ENCODE data around the gene PCDHB13. TPM values are rescaled to one million over a fixed set of nuclear protein-coding genes. Genes with fewer than 3 reads are reported as not detected.
"Not testable (repeated sequence)": the region's sequence is repeated elsewhere in the genome, so short reads cannot be mapped to it uniquely, and the experiment has no call there.

PCDHB13 gene
- total RNA-seq, 1 donor from 2014 or later, result 2.9 TPM

DNA sequence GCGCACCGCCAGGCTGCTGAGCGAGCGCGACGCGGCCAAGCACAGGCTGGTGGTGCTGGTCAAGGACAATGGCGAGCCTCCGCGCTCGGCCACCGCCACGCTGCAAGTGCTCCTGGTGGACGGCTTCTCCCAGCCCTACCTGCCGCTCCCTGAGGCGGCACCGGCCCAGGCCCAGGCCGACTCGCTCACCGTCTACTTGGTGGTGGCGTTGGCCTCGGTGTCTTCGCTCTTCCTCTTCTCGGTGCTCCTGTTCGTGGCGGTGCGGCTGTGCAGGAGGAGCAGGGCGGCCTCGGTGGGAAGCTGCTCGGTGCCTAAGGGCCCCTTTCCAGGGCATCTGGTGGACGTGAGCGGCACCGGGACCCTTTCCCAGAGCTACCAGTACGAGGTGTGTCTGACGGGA lies 12.1 kb upstream of the PCDHB13 start:
- not testable (repeated sequence) for DNase-seq

DNA sequence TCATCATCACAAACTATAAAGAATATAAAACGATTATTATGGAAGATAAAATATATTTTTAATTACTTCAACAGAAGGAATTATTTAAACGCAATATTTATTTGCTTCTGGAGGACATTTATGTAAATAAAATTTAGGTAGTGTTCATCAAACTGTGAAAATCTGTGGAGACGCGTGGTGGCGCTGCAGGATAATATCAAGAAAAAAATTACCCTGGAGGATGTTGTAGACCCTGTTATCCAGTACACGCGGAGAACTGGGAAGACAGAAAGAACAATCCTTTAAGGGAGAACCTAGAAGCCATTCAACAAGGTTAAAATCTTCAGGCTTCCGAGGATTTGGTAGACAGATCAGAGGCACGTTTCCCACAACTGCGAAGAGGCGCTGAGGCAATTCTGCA lies 5.2 kb upstream of the PCDHB13 start, which contains the start of gene PCDHB12:
TSS of gene PCDHB12 (plus strand) at position 242 of the 400 bp plus-strand sequence. CDS start 189 bp downstream, outside the sequence.
- no peak for DNase-seq

DNA sequence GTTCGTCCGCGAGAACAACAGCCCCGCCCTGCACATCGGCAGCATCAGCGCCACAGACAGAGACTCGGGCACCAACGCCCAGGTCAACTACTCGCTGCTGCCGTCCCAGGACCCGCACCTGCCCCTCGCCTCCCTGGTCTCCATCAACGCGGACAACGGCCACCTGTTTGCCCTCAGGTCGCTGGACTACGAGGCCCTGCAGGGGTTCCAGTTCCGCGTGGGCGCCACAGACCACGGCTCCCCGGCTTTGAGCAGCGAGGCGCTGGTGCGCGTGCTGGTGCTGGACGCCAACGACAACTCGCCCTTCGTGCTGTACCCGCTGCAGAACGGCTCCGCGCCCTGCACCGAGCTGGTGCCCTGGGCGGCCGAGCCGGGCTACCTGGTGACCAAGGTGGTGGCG lies 3.4 kb upstream of the PCDHB13 start:
- DNase-seq, result not testable (repeated sequence)

DNA sequence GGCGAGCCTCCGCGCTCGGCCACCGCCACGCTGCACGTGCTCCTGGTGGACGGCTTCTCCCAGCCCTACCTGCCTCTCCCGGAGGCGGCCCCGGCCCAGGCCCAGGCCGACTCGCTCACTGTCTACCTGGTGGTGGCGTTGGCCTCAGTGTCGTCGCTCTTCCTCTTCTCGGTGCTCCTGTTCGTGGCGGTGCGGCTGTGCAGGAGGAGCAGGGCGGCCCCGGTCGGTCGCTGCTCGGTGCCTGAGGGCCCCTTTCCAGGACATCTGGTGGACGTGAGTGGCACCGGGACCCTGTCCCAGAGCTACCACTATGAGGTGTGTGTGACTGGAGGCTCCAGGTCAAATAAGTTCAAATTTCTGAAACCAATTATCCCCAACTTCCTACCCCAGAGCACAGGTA lies 2.9 kb upstream of the PCDHB13 start:
- DNase-seq, result not testable (repeated sequence)

DNA sequence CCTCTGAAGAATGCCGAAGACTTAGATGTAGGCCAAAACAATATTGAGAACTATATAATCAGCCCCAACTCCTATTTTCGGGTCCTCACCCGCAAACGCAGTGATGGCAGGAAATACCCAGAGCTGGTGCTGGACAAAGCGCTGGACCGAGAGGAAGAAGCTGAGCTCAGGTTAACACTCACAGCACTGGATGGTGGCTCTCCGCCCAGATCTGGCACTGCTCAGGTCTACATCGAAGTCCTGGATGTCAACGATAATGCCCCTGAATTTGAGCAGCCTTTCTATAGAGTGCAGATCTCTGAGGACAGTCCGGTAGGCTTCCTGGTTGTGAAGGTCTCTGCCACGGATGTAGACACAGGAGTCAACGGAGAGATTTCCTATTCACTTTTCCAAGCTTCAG lies 864 bp downstream of the PCDHB13 start:
- not testable (repeated sequence) for DNase-seq

- not testable (repeated sequence) for DNase-seq
These were observed 1.8 kb downstream of the PCDHB13 start for GRCh38 chr5:141215504-141215903.

- DNase-seq, result not testable (repeated sequence)
These were observed 2.3 kb downstream of the PCDHB13 start for GRCh38 chr5:141216035-141216434.

DNA sequence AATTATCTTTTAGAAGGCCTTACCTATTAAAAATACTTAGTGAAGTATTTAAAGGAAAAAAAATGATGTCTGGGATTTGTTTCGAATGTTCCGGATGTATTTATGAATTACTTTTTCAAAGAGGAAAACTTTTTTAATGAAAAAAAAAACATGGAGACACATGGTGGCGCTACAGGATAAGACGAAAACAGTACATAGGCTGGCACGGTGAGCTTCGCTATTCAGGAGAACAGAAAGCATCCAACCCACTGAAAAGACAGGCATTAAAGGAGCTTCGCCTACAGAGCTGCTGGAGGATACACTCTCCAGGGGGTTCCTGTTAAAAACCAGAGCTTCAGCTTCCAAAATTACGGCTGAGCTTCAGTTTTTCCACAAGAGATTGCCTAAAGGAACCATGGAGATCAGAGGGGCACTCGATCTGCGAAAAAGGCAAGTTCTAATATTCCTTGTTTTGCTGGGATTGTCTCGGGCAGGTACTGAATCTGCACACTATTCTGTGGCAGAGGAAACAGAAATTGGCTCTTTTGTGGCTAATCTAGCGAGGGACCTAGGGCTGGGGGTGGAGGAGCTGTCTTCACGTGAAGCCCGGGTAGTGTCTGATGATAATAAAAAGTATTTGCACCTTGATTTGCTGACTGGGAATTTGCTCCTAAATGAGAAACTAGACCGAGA lies 9.5 kb downstream of the PCDHB13 start, which contains the start of gene PCDHB14:
TSS of gene PCDHB14 (plus strand) at position 232 of the 672 bp plus-strand sequence. CDS start at position 395, 163 bp downstream.
- no peak for DNase-seq

GRCh38 chr5:141224844-141225243 lies 11.1 kb downstream of the PCDHB13 start:
- DNase-seq, result not testable (repeated sequence)

GRCh38 chr5:141225421-141225820 lies 11.7 kb downstream of the PCDHB13 start:
- not testable (repeated sequence) for DNase-seq

DNA sequence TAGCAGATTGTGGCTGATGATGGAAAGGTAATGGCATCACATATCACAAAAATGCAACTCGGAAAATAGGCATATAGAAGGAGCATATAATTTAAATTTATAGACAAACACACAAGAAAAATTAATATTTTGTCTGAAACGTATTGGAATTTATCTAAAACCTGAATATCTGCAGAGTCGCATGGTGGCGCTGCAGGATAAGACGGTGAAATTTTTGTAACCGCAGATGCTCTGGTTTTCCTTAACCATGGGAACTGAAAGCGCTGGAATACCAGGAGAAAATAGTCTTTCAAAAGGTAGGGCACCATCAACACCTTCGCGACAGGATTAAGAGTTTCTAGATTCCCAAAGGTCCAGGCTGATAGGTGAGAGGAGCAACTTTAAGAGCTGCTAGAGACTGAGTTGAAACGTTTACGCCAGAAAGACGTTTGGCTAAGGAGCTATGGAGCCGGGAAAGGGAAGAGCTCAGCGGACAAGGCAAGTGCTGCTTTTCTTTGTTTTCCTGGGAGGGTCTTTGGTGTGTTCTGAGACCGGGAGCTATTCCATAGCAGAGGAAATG lies 20.5 kb downstream of the PCDHB13 start:
- no peak for DNase-seq

- DNase-seq, result not testable (repeated sequence)
These were observed 22.2 kb downstream of the PCDHB13 start for GRCh38 chr5:141235922-141236321.

- no peak for DNase-seq
These were observed 23.0 kb downstream of the PCDHB13 start for GRCh38 chr5:141236516-141237313.

GRCh38 chr5:141241496-141241895 lies 27.8 kb downstream of the PCDHB13 start:
- no peak for DNase-seq

GRCh38 chr5:141245250-141245717 lies 31.6 kb downstream of the PCDHB13 start, which contains the start of gene PCDHB15:
PCDHB15 (plus strand) TSS chr5:141245395; CDS start chr5:141245579, 184 bp downstream.
- no peak for DNase-seq

DNA sequence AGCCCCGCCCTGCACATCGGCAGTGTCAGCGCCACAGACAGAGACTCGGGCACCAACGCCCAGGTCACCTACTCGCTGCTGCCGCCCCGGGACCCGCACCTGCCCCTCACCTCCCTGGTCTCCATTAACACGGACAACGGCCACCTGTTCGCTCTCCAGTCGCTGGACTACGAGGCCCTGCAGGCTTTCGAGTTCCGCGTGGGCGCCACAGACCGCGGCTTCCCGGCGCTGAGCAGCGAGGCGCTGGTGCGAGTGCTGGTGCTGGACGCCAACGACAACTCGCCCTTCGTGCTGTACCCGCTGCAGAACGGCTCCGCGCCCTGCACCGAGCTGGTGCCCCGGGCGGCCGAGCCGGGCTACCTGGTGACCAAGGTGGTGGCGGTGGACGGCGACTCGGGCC lies 33.3 kb downstream of the PCDHB13 start:
- DNase-seq, result not testable (repeated sequence)

GRCh38 chr5:141247434-141247833 lies 33.7 kb downstream of the PCDHB13 start:
- not testable (repeated sequence) for DNase-seq

DNA sequence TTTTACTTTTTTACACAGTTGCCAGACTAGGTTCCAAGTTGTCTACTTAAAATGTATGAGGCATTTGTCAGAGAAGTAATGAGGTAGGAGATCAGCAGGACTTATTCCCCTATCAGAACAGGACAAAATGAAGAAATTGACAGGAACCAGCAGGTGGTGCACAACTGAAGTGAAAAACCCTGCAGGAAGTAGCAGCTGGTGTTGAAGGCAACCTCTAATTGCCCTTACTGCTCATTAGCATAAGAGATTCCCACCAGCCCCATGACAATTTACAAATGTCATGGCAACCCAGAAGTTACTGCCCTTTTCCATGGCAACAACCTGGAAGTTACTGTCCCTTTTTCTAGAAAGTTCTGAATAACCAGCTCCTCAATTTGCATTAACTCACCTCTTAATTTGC lies 36.9 kb downstream of the PCDHB13 start:
- no peak for DNase-seq

DNA sequence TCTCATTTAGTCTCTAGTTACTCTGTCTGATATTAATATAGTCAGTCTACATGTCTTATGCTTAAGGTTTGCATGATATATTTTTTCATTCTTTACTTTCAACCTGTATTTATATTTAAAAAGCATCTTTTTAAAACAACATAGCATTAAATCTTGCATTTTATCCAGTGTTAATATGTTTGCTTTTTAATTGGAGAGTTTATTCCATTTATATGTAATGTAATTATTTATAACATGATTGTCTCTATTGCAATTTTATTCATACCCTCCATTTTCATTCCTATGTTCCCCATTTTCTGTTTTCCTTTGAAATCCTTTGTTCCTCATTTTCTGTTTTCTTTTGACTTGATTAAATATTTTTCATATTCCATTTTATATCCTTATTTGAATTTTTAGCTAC lies 44.7 kb downstream of the PCDHB13 start:
- no peak for DNase-seq

GRCh38 chr5:141258948-141259347 lies 45.2 kb downstream of the PCDHB13 start:
- no peak for DNase-seq

- DNase-seq, result no peak
These were observed 46.9 kb downstream of the PCDHB13 start for GRCh38 chr5:141260458-141261237.

- DNase-seq, result no peak
These were observed 47.5 kb downstream of the PCDHB13 start for GRCh38 chr5:141261238-141261546.
